ENCODE data around the gene RNF5. TPM values are rescaled to one million over a fixed set of nuclear protein-coding genes. Genes with fewer than 3 reads are reported as not detected.
"Not testable (repeated sequence)": the region's sequence is repeated elsewhere in the genome, so short reads cannot be mapped to it uniquely, and the experiment has no call there.

The RNF5 gene
- total RNA-seq, 1 experiment from 2014 or later = 85.4 TPM

DNA sequence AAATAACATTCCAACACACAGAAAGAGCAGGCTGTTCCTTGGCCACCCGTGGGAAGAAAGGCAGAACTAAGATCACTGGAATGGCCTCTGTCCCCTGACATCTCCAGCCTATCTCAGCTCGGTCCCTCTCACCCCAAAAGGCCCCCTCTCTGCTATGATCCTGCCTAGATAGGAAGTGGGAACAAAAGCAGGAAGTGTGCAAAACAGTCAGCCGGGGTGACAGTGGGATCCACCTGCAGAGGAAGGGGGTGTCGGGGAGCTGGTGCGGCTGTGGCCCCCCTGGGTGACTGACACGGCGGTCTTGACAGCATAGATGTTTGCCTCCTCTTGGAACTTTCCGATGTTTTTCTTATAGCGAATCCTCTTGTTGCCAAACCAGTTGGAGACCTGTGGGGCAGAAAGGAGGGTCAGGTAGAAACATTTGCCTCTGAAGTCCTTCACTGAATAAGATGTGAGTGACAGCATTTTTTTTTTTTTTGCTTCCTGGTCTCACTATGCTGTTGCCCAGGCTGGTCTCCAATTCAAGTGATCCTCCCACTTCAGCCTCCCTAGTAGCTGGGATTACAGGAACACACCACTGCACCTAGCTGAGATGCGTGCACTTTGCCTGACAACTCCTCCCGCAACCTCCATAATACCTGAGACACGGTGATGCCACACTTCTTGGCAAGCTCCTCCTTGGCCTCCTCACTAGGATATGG, 9.0 kb downstream of the RNF5 start:
- Mint-ChIP-seq H3K4me3 (ENCODE audit: low read depth, unreplicated experiment) (peak overlapping the region; percentile 15), H3K4me1 (ENCODE audit: low read depth, unreplicated experiment) (peaks cover 22% of the 10 kb centered on the region), H3K27ac (ENCODE audit: unreplicated experiment) (peak overlapping the region; percentile 55), H3K36me3 (ENCODE audit: insufficient read depth, unreplicated experiment) (peaks cover 79% of the 10 kb centered on the region), H3K27me3 (ENCODE audit: unreplicated experiment) (no peaks in the 10 kb centered on the region), H3K9me3 (ENCODE audit: low read depth, unreplicated experiment) (no peaks in the 10 kb centered on the region)
- CTCF ChIA-PET = interaction anchor here (0.9 kb wide), 1 partner anchor 8 kb away, joined by 3 read pairs; no protein-coding TSS in a partner anchor
- TF ChIP-seq, protein P1, sequence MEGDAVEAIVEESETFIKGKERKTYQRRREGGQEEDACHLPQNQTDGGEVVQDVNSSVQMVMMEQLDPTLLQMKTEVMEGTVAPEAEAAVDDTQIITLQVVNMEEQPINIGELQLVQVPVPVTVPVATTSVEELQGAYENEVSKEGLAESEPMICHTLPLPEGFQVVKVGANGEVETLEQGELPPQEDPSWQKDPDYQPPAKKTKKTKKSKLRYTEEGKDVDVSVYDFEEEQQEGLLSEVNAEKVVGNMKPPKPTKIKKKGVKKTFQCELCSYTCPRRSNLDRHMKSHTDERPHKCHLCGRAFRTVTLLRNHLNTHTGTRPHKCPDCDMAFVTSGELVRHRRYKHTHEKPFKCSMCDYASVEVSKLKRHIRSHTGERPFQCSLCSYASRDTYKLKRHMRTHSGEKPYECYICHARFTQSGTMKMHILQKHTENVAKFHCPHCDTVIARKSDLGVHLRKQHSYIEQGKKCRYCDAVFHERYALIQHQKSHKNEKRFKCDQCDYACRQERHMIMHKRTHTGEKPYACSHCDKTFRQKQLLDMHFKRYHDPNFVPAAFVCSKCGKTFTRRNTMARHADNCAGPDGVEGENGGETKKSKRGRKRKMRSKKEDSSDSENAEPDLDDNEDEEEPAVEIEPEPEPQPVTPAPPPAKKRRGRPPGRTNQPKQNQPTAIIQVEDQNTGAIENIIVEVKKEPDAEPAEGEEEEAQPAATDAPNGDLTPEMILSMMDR (IDR thresholded peaks at IDR 0.05; ENCODE audit: unreplicated experiment) = no peak
- BruUV-seq (replicated peaks) = no TSS peak
- intact Hi-C loops (cut with micrococcal nuclease; ENCODE audit: unreplicated experiment) = no loop called here
- no peak for DNase-seq

DNA sequence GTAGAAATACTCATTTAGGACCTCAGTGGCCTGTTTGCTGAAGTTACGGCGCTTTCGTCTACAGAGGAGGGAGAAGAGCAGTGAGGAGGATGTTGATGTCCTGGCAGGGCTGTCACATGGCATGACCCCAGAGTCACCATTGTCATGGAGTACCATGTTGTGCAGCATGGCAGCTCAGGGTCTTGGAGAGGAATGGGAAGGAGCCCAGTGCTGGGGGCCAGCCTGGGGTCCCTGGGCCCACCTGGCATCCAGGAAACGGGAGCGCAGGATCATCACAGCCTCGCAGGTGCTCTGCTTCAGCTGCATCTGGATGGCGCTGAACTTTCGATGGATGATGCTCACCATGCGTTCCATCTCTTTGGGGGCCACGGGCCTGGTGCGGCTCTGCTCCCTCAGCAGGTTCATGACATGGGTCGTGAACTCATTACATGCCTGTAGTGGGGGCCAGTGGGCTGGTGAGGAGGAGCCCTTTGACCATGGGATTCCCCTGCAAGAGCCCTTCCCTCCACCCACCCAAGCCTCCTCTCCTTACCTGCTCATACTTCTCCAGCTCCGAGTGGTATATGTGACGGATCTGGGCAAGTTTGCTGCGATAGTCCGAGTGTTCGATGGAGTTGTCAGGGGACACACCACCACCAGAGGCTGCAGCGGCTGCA, 9.6 kb downstream of the RNF5 start:
- intact Hi-C loops (cut with micrococcal nuclease; ENCODE audit: unreplicated experiment); H3K9me3 Mint-ChIP-seq (ENCODE audit: low read depth, unreplicated experiment); BruUV-seq (replicated peaks); H3K27me3 Mint-ChIP-seq (ENCODE audit: unreplicated experiment); DNase-seq: not testable (repeated sequence)
- peak overlapping the region; percentile 55 for H3K27ac Mint-ChIP-seq (ENCODE audit: unreplicated experiment)
- H3K4me1 Mint-ChIP-seq (ENCODE audit: low read depth, unreplicated experiment) = peaks cover 22% of the 10 kb centered on the region
- peak overlapping the region; percentile 15 for H3K4me3 Mint-ChIP-seq (ENCODE audit: low read depth, unreplicated experiment)
- H3K36me3 Mint-ChIP-seq (ENCODE audit: insufficient read depth, unreplicated experiment) = peaks cover 82% of the 10 kb centered on the region
- CTCF ChIA-PET = interaction anchor here (1.5 kb wide), 1 partner anchor 69 kb away, joined by 5 read pairs; no protein-coding TSS in a partner anchor

DNA sequence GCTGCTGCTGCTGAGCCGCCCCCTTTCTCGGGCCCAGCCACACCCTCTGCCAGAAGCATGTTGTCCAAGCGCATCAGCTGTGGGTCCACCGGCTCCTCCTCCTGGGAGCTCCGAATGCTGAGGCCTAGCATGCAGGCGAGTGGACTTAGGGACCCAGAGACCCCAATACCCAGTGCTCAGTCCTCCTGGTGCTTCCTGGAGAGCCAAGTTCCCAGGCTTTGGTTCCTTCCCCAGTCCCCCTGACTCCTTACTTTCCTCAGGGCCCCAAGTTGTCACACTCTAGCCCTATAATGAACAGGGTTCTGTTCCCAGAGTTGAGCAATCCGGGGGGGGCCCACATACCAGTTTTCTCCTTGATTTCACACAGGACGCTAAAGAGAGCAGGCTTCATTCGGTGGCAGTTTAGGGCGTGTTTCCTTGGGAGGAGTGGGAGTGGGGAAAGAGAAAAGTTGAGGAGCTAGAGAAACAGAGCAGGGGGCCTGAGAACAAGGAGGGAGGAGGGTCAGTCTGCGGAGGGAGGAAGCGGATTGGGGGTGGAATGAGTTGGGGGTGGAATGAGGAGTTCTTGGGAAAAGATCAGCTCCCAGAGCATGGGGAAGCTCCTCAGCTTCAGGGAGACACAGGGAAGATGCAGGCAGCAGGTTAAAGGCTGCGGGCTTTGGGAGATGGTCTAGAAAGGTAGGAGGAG, 10.3 kb downstream of the RNF5 start:
- peak overlapping the region; percentile 66 for H3K27ac Mint-ChIP-seq (ENCODE audit: unreplicated experiment)
- TF ChIP-seq, protein P1 (IDR thresholded peaks at IDR 0.05; ENCODE audit: unreplicated experiment) = no peak
- intact Hi-C loops (cut with micrococcal nuclease; ENCODE audit: unreplicated experiment) = no loop called here
- H3K9me3 Mint-ChIP-seq (ENCODE audit: low read depth, unreplicated experiment) = no peaks in the 10 kb centered on the region
- BruUV-seq (replicated peaks) = TSS peak; percentile 31
- DNase-seq = no peak
- no peaks in the 10 kb centered on the region for H3K27me3 Mint-ChIP-seq (ENCODE audit: unreplicated experiment)
- CTCF ChIA-PET = interaction anchor here (1.0 to 1.5 kb wide), 2 partner anchors 11 to 70 kb away, joined by 3 to 5 read pairs; no protein-coding TSS in a partner anchor
- H3K4me1 Mint-ChIP-seq (ENCODE audit: low read depth, unreplicated experiment) = peaks cover 22% of the 10 kb centered on the region
- peak overlapping the region; percentile 80 for H3K4me3 Mint-ChIP-seq (ENCODE audit: low read depth, unreplicated experiment)
- H3K36me3 Mint-ChIP-seq (ENCODE audit: insufficient read depth, unreplicated experiment) = peaks cover 76% of the 10 kb centered on the region

DNA sequence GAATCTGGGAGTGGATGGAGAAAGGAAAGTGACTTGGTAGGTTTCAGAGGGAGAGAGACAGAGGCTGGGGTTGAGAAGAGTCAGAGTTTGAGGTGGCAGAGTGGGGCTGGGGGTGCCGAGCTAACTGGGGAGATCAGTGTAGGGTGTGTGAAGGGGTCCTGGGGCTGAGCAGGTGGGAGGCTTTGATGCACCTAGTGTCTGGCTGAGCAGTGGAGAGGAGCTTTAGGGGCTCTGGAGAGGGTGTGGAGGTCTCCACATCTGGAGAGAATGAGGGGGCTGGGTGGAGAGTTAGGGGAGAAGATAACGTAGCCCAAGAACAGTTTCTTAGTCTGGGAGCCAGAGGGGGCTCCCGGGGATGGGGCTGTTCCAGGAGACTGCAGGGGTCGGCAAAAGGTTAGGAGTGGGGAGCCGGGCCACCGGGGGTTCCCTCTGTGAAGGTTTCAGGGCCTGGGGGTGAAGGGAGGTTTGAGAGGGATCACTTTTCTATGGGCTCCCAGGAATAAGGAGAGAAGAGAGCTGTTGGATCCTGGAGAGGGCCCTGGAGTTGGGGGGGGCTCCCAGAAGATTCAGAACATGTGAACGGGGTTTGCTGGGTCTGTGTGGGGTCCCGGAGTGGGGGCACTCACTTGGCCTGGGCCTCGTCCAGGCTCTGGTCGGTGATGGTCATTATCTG, 11.0 kb downstream of the RNF5 start:
- Mint-ChIP-seq H3K27me3 (ENCODE audit: unreplicated experiment) (no peaks in the 10 kb centered on the region), H3K4me1 (ENCODE audit: low read depth, unreplicated experiment) (peaks cover 22% of the 10 kb centered on the region), H3K9me3 (ENCODE audit: low read depth, unreplicated experiment) (no peaks in the 10 kb centered on the region), H3K27ac (ENCODE audit: unreplicated experiment) (peak overlapping the region; percentile 66), H3K4me3 (ENCODE audit: low read depth, unreplicated experiment) (peak overlapping the region; percentile 80), H3K36me3 (ENCODE audit: insufficient read depth, unreplicated experiment) (peaks cover 69% of the 10 kb centered on the region)
- CTCF ChIA-PET = interaction anchor here (0.5 to 1.5 kb wide), 4 partner anchors 12 to 569 kb away, joined by 3 to 5 read pairs (median 4); no protein-coding TSS in a partner anchor
- no peak for DNase-seq
- intact Hi-C loops (cut with micrococcal nuclease; ENCODE audit: unreplicated experiment) = no loop called here
- TF ChIP-seq, protein P1 (IDR thresholded peaks at IDR 0.05; ENCODE audit: unreplicated experiment) = no peak
- no TSS peak for BruUV-seq (replicated peaks)

Measured in Calu3 (cell line).